Mucosa of descending colon (tissue), 3 donors: ENCODE results near the gene RELL1. TPM values are rescaled to one million over a fixed set of nuclear protein-coding genes. Genes with fewer than 3 reads are reported as not detected.
A peak's percentile ranks its signal among the peaks of the same experiment; 100 is the strongest.

Experiments
- ATAC-seq: fragments of 200-7000 bp; cut with Tn5 transposase; one replicate; pipeline ENCODE4 v1.9.1; 2020; ENCODE audit warnings: mild to moderate bottlenecking, moderate library complexity
- DNase-seq, 3 donors: peaks; one replicate each; pipeline ENCODE4 v3.0.0-alpha.2; 2020
- H3K36me3 ChIP-seq: fragments of 200-600 bp; one replicate; pipeline ENCODE4 v1.8.0; 2021; ENCODE audit warnings: low read depth, mild to moderate bottlenecking
- H3K4me1 ChIP-seq: fragments of 200-600 bp; one replicate; pipeline ENCODE4 v1.8.0; 2021; ENCODE audit warnings: low read depth, mild to moderate bottlenecking
- H3K4me3 ChIP-seq: fragments of 200-600 bp; one replicate; pipeline ENCODE4 v1.8.0; 2021; ENCODE audit warnings: mild to moderate bottlenecking
- H3K9me3 ChIP-seq: fragments of 200-600 bp; one replicate; pipeline ENCODE4 v1.8.0; 2021; ENCODE audit warnings: mild to moderate bottlenecking
- CTCF ChIP-seq: fragments of 200-600 bp; IDR thresholded peaks from one replicate; pipeline ENCODE4 v1.8.0; 2022; ENCODE audit warnings: antibody characterized with exemption, mild to moderate bottlenecking
- intact Hi-C, 2 donors: fragments of 100-400 bp; cut with DNase I in 1 of 2; cut with micrococcal nuclease in 1 of 2; formaldehyde crosslinking; loops; one replicate each; pipeline versions ENCODE4 v1.11.0 to v1.11.1; 2022; cut with DNase I, micrococcal nuclease
- total RNA-seq, 3 donors: library from RNA; stranded (reverse); fragmentation: NEBNext Ultra II Directional in 2 of 3; extraction: Animal tissue kit (Norgen Biotek cat#: 25700) in 2 of 3; gene quantifications; one replicate each; pipeline versions ENCODE4 v1.2.1 to v1.2.4, GENCODE V29; 2021 to 2023
- donor health status: DM: no; HTN: no; CAD: no; lungs with moderate emphysema.
- donor health status: DM: no; HTN: no; CAD: no.
- donor health status: DM: no; HTN: yes; CAD: no.

RELL1 gene
- total RNA-seq, 3 donors from 2014 or later = 50.5 to 75.2 (median 68.8) TPM

DNA sequence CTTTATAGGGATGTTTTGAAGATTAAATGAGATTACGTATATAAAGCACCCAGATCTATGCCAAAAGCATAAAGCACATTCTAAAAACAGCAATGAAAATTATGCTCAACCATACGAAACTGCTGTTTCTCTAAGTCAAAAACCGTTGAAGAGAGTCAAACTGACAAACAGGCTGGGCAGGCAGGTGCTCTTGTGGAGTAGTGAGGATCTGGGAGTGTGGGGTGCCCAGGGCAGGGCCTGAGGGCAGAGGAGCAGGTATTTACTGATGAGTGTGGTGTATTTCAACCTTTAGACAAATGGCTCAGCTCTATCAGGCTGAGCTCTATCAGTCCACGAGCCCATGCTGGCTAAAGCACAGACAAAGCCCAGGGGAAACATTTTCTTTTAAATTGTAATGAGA lies 40.4 kb downstream of the RELL1 start:
- ATAC-seq (no peak), DNase-seq (no peak)
- Histone ChIP-seq H3K36me3 (no peaks in the 10 kb centered on the region), H3K4me1 (peaks cover 22% of the 10 kb centered on the region), H3K9me3 (no peaks in the 10 kb centered on the region), H3K4me3 (no peak overlapping the region)
- intact Hi-C loops = no loop called here
- TF ChIP-seq CTCF = no peak

DNA sequence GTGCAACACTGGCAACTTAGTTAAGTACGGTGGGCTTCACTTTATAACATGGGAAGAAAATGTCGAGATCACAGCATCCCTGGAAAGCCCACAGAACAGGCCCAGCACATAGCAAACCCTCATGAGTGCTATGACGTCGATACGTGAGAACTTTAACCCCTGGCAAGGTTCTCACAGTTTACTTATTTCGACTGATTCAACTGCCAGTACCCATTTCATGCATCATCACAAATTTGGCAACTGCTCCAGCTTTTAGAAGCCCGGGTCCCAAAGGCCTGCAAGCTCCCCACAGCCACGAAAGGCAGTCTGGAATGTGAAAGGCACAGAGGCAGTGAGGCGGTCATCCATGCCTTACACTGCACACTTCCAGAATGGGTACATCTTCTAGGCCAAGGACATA lies 41.2 kb downstream of the RELL1 start:
- TF ChIP-seq CTCF = no peak
- peaks cover 22% of the 10 kb centered on the region for H3K4me1 ChIP-seq
- no peak for ATAC-seq

GRCh38 chr4:37641886-37642849 lies 44.0 kb downstream of the RELL1 start:
- Histone ChIP-seq H3K9me3 (no peaks in the 10 kb centered on the region), H3K36me3 (no peaks in the 10 kb centered on the region), H3K4me1 (peaks cover 9% of the 10 kb centered on the region), H3K4me3 (no peak overlapping the region)
- no peak for TF ChIP-seq CTCF
- ATAC-seq (peak; percentile 66), DNase-seq (no peak)
- intact Hi-C loops = no loop called here

More for the DNA sequence above, 41.2 kb downstream of the RELL1 start:
- no peaks in the 10 kb centered on the region for H3K36me3 ChIP-seq
- H3K9me3 ChIP-seq = no peaks in the 10 kb centered on the region
- no peak overlapping the region for H3K4me3 ChIP-seq
- no peak for DNase-seq
- intact Hi-C loops = no loop called here

- no peak for TF ChIP-seq CTCF
- H3K36me3 ChIP-seq = no peaks in the 10 kb centered on the region
- no peak overlapping the region for H3K4me3 ChIP-seq
- DNase-seq = no peak
- H3K4me1 ChIP-seq = peaks cover 9% of the 10 kb centered on the region
- ATAC-seq = no peak
- intact Hi-C loops = no loop called here
- H3K9me3 ChIP-seq = no peaks in the 10 kb centered on the region
These were observed 44.8 kb downstream of the RELL1 start for GRCh38 chr4:37641352-37641751.

DNA sequence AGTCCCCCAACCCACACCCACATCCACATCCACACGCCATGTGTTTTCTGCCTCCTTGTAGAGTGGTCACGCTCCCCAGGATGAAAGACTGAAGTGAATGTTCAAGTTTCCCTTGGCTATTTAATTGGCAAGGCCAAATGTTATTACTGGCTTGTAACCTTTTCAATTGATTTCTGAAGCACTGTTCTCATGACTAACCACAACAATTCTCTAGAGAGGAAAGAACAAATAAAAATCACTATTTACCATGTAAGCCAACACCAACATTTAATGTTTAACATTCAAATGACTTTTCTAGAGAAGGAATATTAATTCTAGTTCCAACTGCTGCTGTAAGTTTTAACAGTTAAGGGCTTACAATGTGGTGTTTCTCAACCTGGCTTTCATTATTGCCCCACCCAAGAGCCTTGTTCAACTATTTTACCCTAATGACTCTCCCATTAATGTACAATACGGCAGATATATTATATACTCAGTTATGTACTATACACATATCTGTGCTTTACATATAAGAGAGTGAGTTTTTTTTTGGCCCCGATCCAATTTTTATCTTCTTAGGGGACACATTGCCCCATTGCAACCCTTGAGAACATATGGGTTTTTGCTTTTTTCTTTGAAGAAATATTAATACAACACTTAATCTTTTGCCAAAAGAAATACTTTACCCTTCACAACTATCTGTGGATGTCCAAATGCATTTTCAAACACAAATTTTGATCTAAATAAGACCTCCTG lies 46.5 kb downstream of the RELL1 start:
- Histone ChIP-seq H3K4me1 (peaks cover 9% of the 10 kb centered on the region), H3K4me3 (no peak overlapping the region), H3K36me3 (no peaks in the 10 kb centered on the region), H3K9me3 (no peaks in the 10 kb centered on the region)
- intact Hi-C loops = no loop called here
- no peak for ATAC-seq
- DNase-seq = no peak
- no peak for TF ChIP-seq CTCF
